Suprapubic skin (tissue), 4 donors: ENCODE data around the gene HINT2. TPM values are rescaled to one million over a fixed set of nuclear protein-coding genes. Genes with fewer than 3 reads are reported as not detected.

Experiments used
- DNase-seq, 2 donors: peaks; one replicate each; pipeline ENCODE4 v3.0.0-alpha.2; 2019; ENCODE audit warnings: low spot score in 2 of 2
- H3K27ac ChIP-seq: fragments of 200-600 bp; sonication (generic); one replicate; pipeline ENCODE4 v1.5.1; 2019
- H3K27me3 ChIP-seq: fragments of 200-600 bp; sonication (generic); one replicate; pipeline ENCODE4 v1.5.1; 2019
- H3K36me3 ChIP-seq: fragments of 200-600 bp; sonication (generic); one replicate; pipeline ENCODE4 v1.5.1; 2019
- H3K4me1 ChIP-seq: fragments of 200-600 bp; sonication (generic); one replicate; pipeline ENCODE4 v1.5.1; 2019
- H3K4me3 ChIP-seq: fragments of 200-600 bp; sonication (generic); one replicate; pipeline ENCODE4 v1.5.1; 2019; ENCODE audit warnings: mild to moderate bottlenecking
- H3K9me3 ChIP-seq: fragments of 200-600 bp; sonication (generic); one replicate; pipeline ENCODE4 v1.5.1; 2019
- EP300 ChIP-seq: sonication (generic); formaldehyde crosslinking; IDR thresholded peaks from one replicate; pipeline ENCODE4 v1.6.1; 2017; ENCODE audit warnings: antibody characterized with exemption
- POLR2A ChIP-seq, 2 donors: fragments of 450-650 bp; IDR thresholded peaks; one replicate each; pipeline ENCODE4 v1.6.1; 2017; ENCODE audit warnings: antibody characterized with exemption in 2 of 2, mild to moderate bottlenecking in 2 of 2, moderate library complexity in 2 of 2
- POLR2AphosphoS5 ChIP-seq, 3 donors: sonication (generic); formaldehyde crosslinking; IDR thresholded peaks; one replicate each; pipeline ENCODE4 v1.6.1; 2017; ENCODE audit warnings: antibody characterized with exemption in 3 of 3
- WGBS: methylation state at CpG from one replicate; pipeline ENCODE4 v1.1.5; 2018; 5-methylcytosine and 5-hydroxymethylcytosine counted together
- total RNA-seq, 4 donors: library from RNA; depleted of rRNA; stranded (reverse); fragments of >200 nt; gene quantifications; one replicate each; pipeline ENCODE4 v1.1.0, GENCODE V29; 2016
- TF ChIP-seq, protein P1 (sequence below), 2 donors: fragments of 200-600 bp in 1 of 2; fragments of 450-650 bp in 1 of 2; sonication (generic) in 1 of 2; IDR thresholded peaks; one replicate each; pipeline ENCODE4 v1.5.1; 2016 to 2019; ENCODE audit warnings: antibody characterized with exemption in 2 of 2, mild to moderate bottlenecking in 1 of 2, moderate library complexity in 1 of 2

The HINT2 gene
- total RNA-seq, 4 donors from 2014 or later = 9.5 to 34.9 (median 25.3) TPM

DNA sequence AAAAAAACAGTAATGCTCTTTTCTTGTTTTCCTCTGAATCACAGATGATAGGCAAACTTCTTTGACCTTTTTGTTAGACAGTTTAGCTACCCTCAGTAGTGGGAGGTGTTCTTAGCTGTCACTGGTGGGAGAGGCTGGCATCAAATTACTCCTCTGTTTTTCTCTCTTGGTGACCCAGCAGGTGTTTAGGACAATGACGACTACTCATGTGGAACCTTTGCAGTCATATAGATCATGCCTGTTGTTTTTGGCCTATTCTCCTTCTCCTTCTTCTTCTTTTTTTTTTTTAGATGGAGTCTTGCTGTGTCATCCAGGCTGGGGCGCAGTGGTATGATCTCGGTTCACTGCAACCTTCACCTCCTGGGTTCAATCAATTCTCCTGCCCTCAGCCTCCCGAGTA, 38.8 kb downstream of the HINT2 start:
- 78% methylated on average over 4 of the region's 4 CpGs for WGBS
- TF ChIP-seq EP300 = no peak
- Histone ChIP-seq H3K4me1 (peaks cover 14% of the 10 kb centered on the region), H3K27ac (no peak overlapping the region), H3K27me3 (no peaks in the 10 kb centered on the region), H3K36me3 (no peaks in the 10 kb centered on the region), H3K4me3 (no peak overlapping the region), H3K9me3 (no peaks in the 10 kb centered on the region)
- DNase-seq = no peak

DNA sequence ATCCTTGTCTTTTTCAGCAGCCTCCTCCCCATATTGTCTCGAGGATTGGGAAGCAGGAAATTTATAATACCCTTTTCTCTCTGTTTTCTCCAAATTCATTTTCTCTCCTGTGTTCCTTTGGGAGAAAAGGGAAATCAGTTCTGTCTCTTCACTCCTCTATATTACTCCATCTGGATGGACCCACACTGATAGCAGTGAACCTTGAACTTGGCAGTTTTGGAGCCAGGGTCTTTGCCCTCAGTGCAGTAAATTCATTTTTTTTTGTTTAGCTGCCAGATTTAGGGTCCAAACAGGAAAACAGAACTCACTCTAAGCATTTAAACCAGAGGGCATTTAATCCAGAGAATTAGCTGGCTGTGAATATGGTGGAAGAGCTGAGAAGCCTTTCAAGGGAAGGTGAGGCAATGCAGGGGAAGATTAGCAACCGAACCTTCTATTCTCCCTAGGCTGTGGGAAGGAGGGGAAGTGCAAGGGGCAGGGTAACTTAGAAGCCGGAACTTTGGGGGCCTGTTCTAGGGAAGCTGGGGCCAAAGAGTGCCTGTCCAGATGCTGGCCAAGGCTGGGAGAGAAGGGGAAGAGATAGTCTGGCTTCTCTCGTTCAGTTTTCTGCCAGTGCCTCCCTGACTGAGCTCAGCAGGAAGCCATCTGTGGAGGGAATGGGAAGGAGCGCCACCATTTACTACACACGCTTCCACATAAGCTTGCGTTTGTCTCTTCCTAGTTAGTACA, 39.8 kb downstream of the HINT2 start:
- Histone ChIP-seq H3K27ac (no peak overlapping the region), H3K9me3 (no peaks in the 10 kb centered on the region), H3K27me3 (no peaks in the 10 kb centered on the region), H3K4me1 (peaks cover 21% of the 10 kb centered on the region), H3K4me3 (no peak overlapping the region), H3K36me3 (no peaks in the 10 kb centered on the region)
- WGBS = 70% methylated on average over 7 of the region's 7 CpGs
- no peak for DNase-seq
- TF ChIP-seq, protein P1, sequence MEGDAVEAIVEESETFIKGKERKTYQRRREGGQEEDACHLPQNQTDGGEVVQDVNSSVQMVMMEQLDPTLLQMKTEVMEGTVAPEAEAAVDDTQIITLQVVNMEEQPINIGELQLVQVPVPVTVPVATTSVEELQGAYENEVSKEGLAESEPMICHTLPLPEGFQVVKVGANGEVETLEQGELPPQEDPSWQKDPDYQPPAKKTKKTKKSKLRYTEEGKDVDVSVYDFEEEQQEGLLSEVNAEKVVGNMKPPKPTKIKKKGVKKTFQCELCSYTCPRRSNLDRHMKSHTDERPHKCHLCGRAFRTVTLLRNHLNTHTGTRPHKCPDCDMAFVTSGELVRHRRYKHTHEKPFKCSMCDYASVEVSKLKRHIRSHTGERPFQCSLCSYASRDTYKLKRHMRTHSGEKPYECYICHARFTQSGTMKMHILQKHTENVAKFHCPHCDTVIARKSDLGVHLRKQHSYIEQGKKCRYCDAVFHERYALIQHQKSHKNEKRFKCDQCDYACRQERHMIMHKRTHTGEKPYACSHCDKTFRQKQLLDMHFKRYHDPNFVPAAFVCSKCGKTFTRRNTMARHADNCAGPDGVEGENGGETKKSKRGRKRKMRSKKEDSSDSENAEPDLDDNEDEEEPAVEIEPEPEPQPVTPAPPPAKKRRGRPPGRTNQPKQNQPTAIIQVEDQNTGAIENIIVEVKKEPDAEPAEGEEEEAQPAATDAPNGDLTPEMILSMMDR (IDR thresholded peaks at IDR 0.05) = no peak
- no peak for TF ChIP-seq EP300
- TF ChIP-seq POLR2AphosphoS5 (IDR thresholded peaks at IDR 0.05) = no peak
- TF ChIP-seq POLR2A (IDR thresholded peaks at IDR 0.05) = no peak

DNA sequence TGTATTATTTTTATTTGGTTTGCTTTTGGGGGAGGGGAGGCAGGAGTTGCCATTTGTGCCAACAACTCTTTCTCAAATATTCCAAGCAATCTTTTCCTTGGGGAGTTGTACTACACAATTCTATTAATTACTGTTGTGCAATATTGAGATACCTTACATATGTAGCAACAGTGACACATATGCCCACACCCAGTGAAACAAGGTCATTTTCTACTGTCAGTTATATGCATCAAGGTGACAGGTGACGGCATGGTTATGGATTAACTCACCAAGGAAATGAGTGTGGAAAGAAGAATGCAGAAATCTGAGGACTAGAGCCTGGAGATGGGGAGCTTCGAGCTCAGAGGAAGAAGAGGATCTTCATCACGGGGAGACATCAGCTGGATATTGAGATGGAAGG, 42.9 kb downstream of the HINT2 start:
- H3K4me1 ChIP-seq = peaks cover 21% of the 10 kb centered on the region
- H3K27me3 ChIP-seq = no peaks in the 10 kb centered on the region
- no peaks in the 10 kb centered on the region for H3K36me3 ChIP-seq
- no peak overlapping the region for H3K4me3 ChIP-seq
- no peak for DNase-seq
- H3K27ac ChIP-seq = peak overlapping the region; percentile 64
- no peaks in the 10 kb centered on the region for H3K9me3 ChIP-seq
- TF ChIP-seq POLR2A (IDR thresholded peaks at IDR 0.05) (no peak), POLR2AphosphoS5 (IDR thresholded peaks at IDR 0.05) (no peak), EP300 (no peak)
- TF ChIP-seq, protein P1 (IDR thresholded peaks at IDR 0.05) = no peak
- WGBS = 70% methylated on average over 3 of the region's 3 CpGs

DNA sequence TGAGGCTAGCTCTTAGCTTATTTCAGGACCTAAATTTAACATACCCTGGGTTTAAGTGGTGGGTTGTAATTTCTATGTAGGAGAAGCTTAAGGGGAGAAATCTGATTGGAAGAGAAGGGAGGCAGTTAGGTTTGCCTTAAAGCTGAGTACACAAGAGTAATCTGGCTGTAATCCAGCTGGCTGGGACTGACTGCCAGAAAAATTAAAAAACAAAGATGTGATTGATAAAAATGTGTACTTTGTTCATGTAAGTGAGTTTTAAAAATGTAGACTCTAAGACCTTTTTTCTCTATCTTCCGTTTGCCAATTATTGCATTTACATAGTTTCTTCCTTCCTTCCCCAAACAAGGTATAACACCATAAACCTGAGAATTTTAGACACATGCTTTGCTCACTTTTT, 43.3 kb downstream of the HINT2 start:
- Histone ChIP-seq H3K4me3 (no peak overlapping the region), H3K9me3 (no peaks in the 10 kb centered on the region), H3K27me3 (no peaks in the 10 kb centered on the region), H3K4me1 (peaks cover 21% of the 10 kb centered on the region), H3K27ac (peak overlapping the region; percentile 64), H3K36me3 (no peaks in the 10 kb centered on the region)
- no peak for DNase-seq
- TF ChIP-seq POLR2AphosphoS5 (IDR thresholded peaks at IDR 0.05) = no peak
- no peak for TF ChIP-seq EP300
- no peak for TF ChIP-seq POLR2A (IDR thresholded peaks at IDR 0.05)
- TF ChIP-seq, protein P1 (IDR thresholded peaks at IDR 0.05) = no peak
- 28% methylated on average over 1 of the region's 1 CpG for WGBS

DNA sequence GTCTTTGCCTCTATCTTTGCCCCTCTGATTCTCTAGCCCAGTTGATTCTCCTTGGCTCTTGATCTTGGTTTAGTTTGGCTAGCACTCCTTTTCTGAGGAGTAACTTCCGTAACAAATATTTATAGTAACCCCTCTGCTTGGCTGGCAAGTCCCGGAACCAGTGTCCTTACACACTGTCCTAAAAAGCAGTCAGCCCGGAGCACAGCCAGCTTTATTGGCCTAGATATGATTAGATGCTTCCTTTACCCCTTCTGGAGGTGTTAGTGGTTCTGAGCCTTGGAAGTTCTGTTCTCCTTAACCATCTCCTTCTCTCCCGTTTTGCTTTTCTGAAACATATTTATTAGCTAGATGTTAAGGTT, 43.8 kb downstream of the HINT2 start:
- DNase-seq = no peak
- TF ChIP-seq, protein P1 (IDR thresholded peaks at IDR 0.05) = no peak
- TF ChIP-seq EP300 (no peak), POLR2AphosphoS5 (IDR thresholded peaks at IDR 0.05) (no peak), POLR2A (IDR thresholded peaks at IDR 0.05) (no peak)
- 22% methylated on average over 4 of the region's 4 CpGs for WGBS
- no peaks in the 10 kb centered on the region for H3K27me3 ChIP-seq
- no peaks in the 10 kb centered on the region for H3K36me3 ChIP-seq
- H3K4me3 ChIP-seq = no peak overlapping the region
- no peaks in the 10 kb centered on the region for H3K9me3 ChIP-seq
- H3K4me1 ChIP-seq = peaks cover 21% of the 10 kb centered on the region
- H3K27ac ChIP-seq = peak overlapping the region; percentile 64

DNA sequence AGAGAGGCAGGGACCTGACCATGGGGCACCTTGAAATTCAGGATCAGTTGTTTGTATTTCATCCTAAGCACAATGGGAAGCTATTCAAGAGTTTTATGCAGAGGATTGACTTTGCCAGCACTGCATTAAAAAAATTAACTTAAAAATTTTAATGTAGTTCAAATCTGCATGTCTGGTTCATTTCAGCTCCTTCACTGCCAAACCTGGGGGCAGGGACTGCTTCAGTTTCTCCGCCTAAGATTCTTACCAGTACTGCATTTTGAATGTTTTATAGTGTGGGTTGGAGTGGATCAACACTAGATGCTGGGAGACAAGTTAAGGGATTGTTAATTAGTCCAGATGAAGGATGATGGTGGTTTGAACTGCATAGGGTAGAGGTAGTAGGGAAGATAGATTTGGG, 45.1 kb downstream of the HINT2 start:
- no peaks in the 10 kb centered on the region for H3K9me3 ChIP-seq
- no peaks in the 10 kb centered on the region for H3K27me3 ChIP-seq
- WGBS = 67% methylated on average over 1 of the region's 1 CpG
- no peak for DNase-seq
- no peaks in the 10 kb centered on the region for H3K36me3 ChIP-seq
- H3K4me1 ChIP-seq = peaks cover 21% of the 10 kb centered on the region
- no peak overlapping the region for H3K4me3 ChIP-seq
- no peak for TF ChIP-seq EP300
- TF ChIP-seq, protein P1 (IDR thresholded peaks at IDR 0.05) = no peak
- TF ChIP-seq POLR2AphosphoS5 (IDR thresholded peaks at IDR 0.05) = no peak
- TF ChIP-seq POLR2A (IDR thresholded peaks at IDR 0.05) = no peak
- H3K27ac ChIP-seq = no peak overlapping the region
